ENCODE data around the gene PAX3. TPM values are rescaled to one million over a fixed set of nuclear protein-coding genes. Genes with fewer than 3 reads are reported as not detected.

PAX3 gene
- total RNA-seq, 2 donors from 2014 or later, result not detected

DNA sequence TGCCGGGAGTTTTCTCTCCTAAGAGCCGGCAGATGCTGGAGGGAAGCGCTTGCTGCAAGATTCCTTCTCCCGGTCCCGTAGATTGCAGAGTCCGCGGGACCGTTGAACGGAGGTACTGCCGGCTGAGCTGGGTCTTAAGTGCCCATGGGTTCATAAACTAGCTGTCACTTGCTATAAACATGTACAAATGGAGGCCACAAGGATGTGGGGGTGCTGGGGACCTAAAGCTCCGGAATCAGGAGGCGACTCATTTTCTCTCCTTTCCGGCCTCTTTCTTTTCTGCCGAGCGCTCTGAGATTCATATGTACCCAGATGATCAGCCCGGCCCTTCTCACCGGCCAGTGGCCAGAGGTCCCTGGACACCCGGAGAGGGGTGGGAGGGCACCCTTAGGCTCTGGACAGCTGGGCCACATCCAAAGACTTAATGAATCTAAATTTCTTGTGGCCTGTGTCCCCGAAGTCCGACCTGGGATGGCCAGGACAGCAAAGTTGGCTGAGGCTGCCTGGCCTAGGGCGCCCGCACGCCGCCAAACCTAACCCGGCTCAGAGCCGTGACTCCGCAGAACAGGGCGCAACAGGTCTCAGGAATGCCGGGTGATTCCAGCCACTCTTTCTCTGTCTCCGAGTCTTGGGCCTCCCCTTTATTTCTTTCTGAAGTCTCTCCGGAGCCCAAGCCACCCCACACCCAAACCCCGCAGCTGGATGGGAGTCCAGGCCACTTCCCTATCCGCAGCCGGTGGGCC lies 2.4 kb upstream of the PAX3 start:
- TF ChIP-seq, protein P1, sequence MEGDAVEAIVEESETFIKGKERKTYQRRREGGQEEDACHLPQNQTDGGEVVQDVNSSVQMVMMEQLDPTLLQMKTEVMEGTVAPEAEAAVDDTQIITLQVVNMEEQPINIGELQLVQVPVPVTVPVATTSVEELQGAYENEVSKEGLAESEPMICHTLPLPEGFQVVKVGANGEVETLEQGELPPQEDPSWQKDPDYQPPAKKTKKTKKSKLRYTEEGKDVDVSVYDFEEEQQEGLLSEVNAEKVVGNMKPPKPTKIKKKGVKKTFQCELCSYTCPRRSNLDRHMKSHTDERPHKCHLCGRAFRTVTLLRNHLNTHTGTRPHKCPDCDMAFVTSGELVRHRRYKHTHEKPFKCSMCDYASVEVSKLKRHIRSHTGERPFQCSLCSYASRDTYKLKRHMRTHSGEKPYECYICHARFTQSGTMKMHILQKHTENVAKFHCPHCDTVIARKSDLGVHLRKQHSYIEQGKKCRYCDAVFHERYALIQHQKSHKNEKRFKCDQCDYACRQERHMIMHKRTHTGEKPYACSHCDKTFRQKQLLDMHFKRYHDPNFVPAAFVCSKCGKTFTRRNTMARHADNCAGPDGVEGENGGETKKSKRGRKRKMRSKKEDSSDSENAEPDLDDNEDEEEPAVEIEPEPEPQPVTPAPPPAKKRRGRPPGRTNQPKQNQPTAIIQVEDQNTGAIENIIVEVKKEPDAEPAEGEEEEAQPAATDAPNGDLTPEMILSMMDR (conservative IDR thresholded peaks at IDR 0.05), result no peak
- Histone ChIP-seq H3K9me3 (ENCODE audit: control insufficient read depth, low read length) (no peaks in the 10 kb centered on the region), H3K27ac (ENCODE audit: low read depth, low read length) (peak overlapping the region; percentile 56), H3K9ac (ENCODE audit: extremely low read depth, low read length, poor library complexity, severe bottlenecking) (no peak overlapping the region), H3K36me3 (ENCODE audit: control insufficient read depth, insufficient read depth, low read length) (no peaks in the 10 kb centered on the region), H3K27me3 (ENCODE audit: control insufficient read depth, insufficient read depth, low read length, poor library complexity, severe bottlenecking) (peaks cover 100% of the 10 kb centered on the region), H3K4me3 (ENCODE audit: low read length) (no peak overlapping the region), H3K4me1 (ENCODE audit: control insufficient read depth, insufficient read depth, low read length) (peaks cover 3% of the 10 kb centered on the region)
- peaks cover 100% of the 10 kb centered on the region for H3K27me3 Mint-ChIP-seq (ENCODE audit: insufficient read depth)
- H3K36me3 Mint-ChIP-seq (ENCODE audit: low read depth), result no peaks in the 10 kb centered on the region
- H3K4me1 Mint-ChIP-seq, result peaks cover 51% of the 10 kb centered on the region
- peaks cover 3% of the 10 kb centered on the region for H3K9me3 Mint-ChIP-seq
- H3K27ac Mint-ChIP-seq, result no peak overlapping the region
- DNase-seq, result peak; percentile 80
- H3K4me3 Mint-ChIP-seq, result peak overlapping the region; percentile 14
- WGBS, 2 experiments (ENCODE audit: insufficient coverage in 1 of 2, insufficient read length in 1 of 2), result 0 to 4% methylated on average over 6 to 34 of the region's 34 CpGs

- Histone ChIP-seq H3K36me3 (ENCODE audit: control insufficient read depth, insufficient read depth, low read length) (no peaks in the 10 kb centered on the region), H3K4me3 (ENCODE audit: low read length) (no peak overlapping the region), H3K27ac (ENCODE audit: low read depth, low read length) (peak overlapping the region; percentile 92), H3K9ac (ENCODE audit: extremely low read depth, low read length, poor library complexity, severe bottlenecking) (no peak overlapping the region), H3K4me1 (ENCODE audit: control insufficient read depth, insufficient read depth, low read length) (peaks cover 1% of the 10 kb centered on the region), H3K9me3 (ENCODE audit: control insufficient read depth, low read length) (no peaks in the 10 kb centered on the region), H3K27me3 (ENCODE audit: control insufficient read depth, insufficient read depth, low read length, poor library complexity, severe bottlenecking) (peaks cover 100% of the 10 kb centered on the region)
- Mint-ChIP-seq H3K4me3 (peak overlapping the region; percentile 14), H3K27ac (no peak overlapping the region), H3K27me3 (ENCODE audit: insufficient read depth) (peaks cover 100% of the 10 kb centered on the region), H3K4me1 (peaks cover 49% of the 10 kb centered on the region), H3K36me3 (ENCODE audit: low read depth) (no peaks in the 10 kb centered on the region), H3K9me3 (peaks cover 3% of the 10 kb centered on the region)
- DNase-seq, result no peak
- TF ChIP-seq, protein P1 (conservative IDR thresholded peaks at IDR 0.05), result no peak
- WGBS, 2 experiments (ENCODE audit: insufficient coverage in 1 of 2, insufficient read length in 1 of 2), result 3 to 5% methylated on average over 10 to 11 of the region's 11 CpGs
These were observed 1.9 kb upstream of the PAX3 start for GRCh38 chr2:222300726-222301052.

- Histone ChIP-seq H3K27me3 (ENCODE audit: control insufficient read depth, insufficient read depth, low read length, poor library complexity, severe bottlenecking) (peaks cover 100% of the 10 kb centered on the region), H3K9me3 (ENCODE audit: control insufficient read depth, low read length) (no peaks in the 10 kb centered on the region), H3K36me3 (ENCODE audit: control insufficient read depth, insufficient read depth, low read length) (no peaks in the 10 kb centered on the region), H3K4me3 (ENCODE audit: low read length) (no peak overlapping the region), H3K4me1 (ENCODE audit: control insufficient read depth, insufficient read depth, low read length) (no peaks in the 10 kb centered on the region), H3K27ac (ENCODE audit: low read depth, low read length) (peak overlapping the region; percentile 92), H3K9ac (ENCODE audit: extremely low read depth, low read length, poor library complexity, severe bottlenecking) (no peak overlapping the region)
- 2 to 4% methylated on average over 16 to 19 of the region's 20 CpGs for WGBS, 2 experiments (ENCODE audit: insufficient coverage in 1 of 2, insufficient read length in 1 of 2)
- H3K27me3 Mint-ChIP-seq (ENCODE audit: insufficient read depth), result peaks cover 100% of the 10 kb centered on the region
- H3K4me1 Mint-ChIP-seq, result peaks cover 48% of the 10 kb centered on the region
- H3K4me3 Mint-ChIP-seq, result no peak overlapping the region
- peak; percentile 64 for DNase-seq
- TF ChIP-seq, protein P1 (conservative IDR thresholded peaks at IDR 0.05), result no peak
- H3K27ac Mint-ChIP-seq, result no peak overlapping the region
- no peaks in the 10 kb centered on the region for H3K36me3 Mint-ChIP-seq (ENCODE audit: low read depth)
- H3K9me3 Mint-ChIP-seq, result peaks cover 3% of the 10 kb centered on the region
These were observed 1.3 kb upstream of the PAX3 start for GRCh38 chr2:222299906-222300725.

Measured in endodermal cell (in vitro differentiated cells).